Measurements from ENCODE around the gene LIPN. TPM values are rescaled to one million over a fixed set of nuclear protein-coding genes. Genes with fewer than 3 reads are reported as not detected.

Gene LIPN
- polyA plus RNA-seq, 4 donors: 0.04 TPM; not detected in 3

- no peaks in the 10 kb centered on the region for H3K9me3 ChIP-seq (ENCODE audit: control insufficient read depth in 2 of 2, insufficient read depth in 1 of 2, low read depth in 1 of 2, low read length in 1 of 2)
- no peak overlapping the region for H3K27ac ChIP-seq (ENCODE audit: low read depth in 1 of 3, low read length in 2 of 3)
- H3K36me3 ChIP-seq (ENCODE audit: control insufficient read depth in 3 of 3, insufficient read depth in 2 of 3, low read depth in 1 of 3, low read length in 3 of 3): no peaks in the 10 kb centered on the region
- WGBS, 3 donors: 52 to 58% (median 57%) methylated on average over 1 of the region's 1 CpG
- no peak for FAIRE-seq
- H3K4me3 ChIP-seq (ENCODE audit: low read depth in 1 of 3, low read length in 3 of 3): no peak overlapping the region
- peaks cover 0 to 2% (median 0%) of the 10 kb centered on the region in 3 donors for H3K27me3 ChIP-seq (ENCODE audit: control insufficient read depth in 3 of 3, insufficient read depth in 3 of 3, low read length in 3 of 3)
- DNase-seq: no peak
- no peaks in the 10 kb centered on the region for H3K4me1 ChIP-seq (ENCODE audit: control insufficient read depth in 3 of 3, insufficient read depth in 2 of 3, low read depth in 1 of 3, low read length in 2 of 3)
These were observed 3.6 kb downstream of the LIPN start for GRCh38 chr10:88763441-88763840.

GRCh38 chr10:88764110-88764509 lies 4.3 kb downstream of the LIPN start:
- 79 to 91% (median 90%) methylated on average over 3 of the region's 3 CpGs for WGBS, 3 donors
- Histone ChIP-seq H3K4me1 (ENCODE audit: control insufficient read depth in 3 of 3, insufficient read depth in 2 of 3, low read depth in 1 of 3, low read length in 2 of 3) (no peaks in the 10 kb centered on the region), H3K4me3 (ENCODE audit: low read depth in 1 of 3, low read length in 3 of 3) (no peak overlapping the region), H3K9me3 (ENCODE audit: control insufficient read depth in 2 of 2, insufficient read depth in 1 of 2, low read depth in 1 of 2, low read length in 1 of 2) (no peaks in the 10 kb centered on the region), H3K36me3 (ENCODE audit: control insufficient read depth in 3 of 3, insufficient read depth in 2 of 3, low read depth in 1 of 3, low read length in 3 of 3) (no peaks in the 10 kb centered on the region), H3K27ac (ENCODE audit: low read depth in 1 of 3, low read length in 2 of 3) (no peak overlapping the region), H3K27me3 (ENCODE audit: control insufficient read depth in 3 of 3, insufficient read depth in 3 of 3, low read length in 3 of 3) (peaks cover 0 to 2% (median 0%) of the 10 kb centered on the region in 3 donors)
- FAIRE-seq (no peak), DNase-seq (no peak)

GRCh38 chr10:88765816-88766215 lies 6.0 kb downstream of the LIPN start:
- no peak overlapping the region for H3K27ac ChIP-seq (ENCODE audit: low read depth in 1 of 3, low read length in 2 of 3)
- no peaks in the 10 kb centered on the region for H3K27me3 ChIP-seq (ENCODE audit: control insufficient read depth in 3 of 3, insufficient read depth in 3 of 3, low read length in 3 of 3)
- H3K9me3 ChIP-seq (ENCODE audit: control insufficient read depth in 2 of 2, insufficient read depth in 1 of 2, low read depth in 1 of 2, low read length in 1 of 2): no peaks in the 10 kb centered on the region
- no peaks in the 10 kb centered on the region for H3K4me1 ChIP-seq (ENCODE audit: control insufficient read depth in 3 of 3, insufficient read depth in 2 of 3, low read depth in 1 of 3, low read length in 2 of 3)
- no peak overlapping the region for H3K4me3 ChIP-seq (ENCODE audit: low read depth in 1 of 3, low read length in 3 of 3)
- H3K36me3 ChIP-seq (ENCODE audit: control insufficient read depth in 3 of 3, insufficient read depth in 2 of 3, low read depth in 1 of 3, low read length in 3 of 3): no peaks in the 10 kb centered on the region
- DNase-seq (no peak), FAIRE-seq (no peak)
- 80 to 84% (median 84%) methylated on average over 1 of the region's 1 CpG for WGBS, 3 donors

- no peak overlapping the region for H3K4me3 ChIP-seq (ENCODE audit: low read depth in 1 of 3, low read length in 3 of 3)
- FAIRE-seq (no peak), DNase-seq (no peak)
- H3K36me3 ChIP-seq (ENCODE audit: control insufficient read depth in 3 of 3, insufficient read depth in 2 of 3, low read depth in 1 of 3, low read length in 3 of 3): peaks cover 0 to 2% (median 0%) of the 10 kb centered on the region in 3 donors
- no peaks in the 10 kb centered on the region for H3K27me3 ChIP-seq (ENCODE audit: control insufficient read depth in 3 of 3, insufficient read depth in 3 of 3, low read length in 3 of 3)
- WGBS, 3 donors: 23 to 42% (median 26%) methylated on average over 1 of the region's 1 CpG
- H3K9me3 ChIP-seq (ENCODE audit: control insufficient read depth in 2 of 2, insufficient read depth in 1 of 2, low read depth in 1 of 2, low read length in 1 of 2): peaks cover 0 to 2% of the 10 kb centered on the region in 2 donors
- no peaks in the 10 kb centered on the region for H3K4me1 ChIP-seq (ENCODE audit: control insufficient read depth in 3 of 3, insufficient read depth in 2 of 3, low read depth in 1 of 3, low read length in 2 of 3)
- H3K27ac ChIP-seq (ENCODE audit: low read depth in 1 of 3, low read length in 2 of 3): no peak overlapping the region
These were observed 9.6 kb downstream of the LIPN start for GRCh38 chr10:88769384-88769783.

GRCh38 chr10:88781206-88781605 lies 21.4 kb downstream of the LIPN start:
- no peaks in the 10 kb centered on the region for H3K27me3 ChIP-seq (ENCODE audit: control insufficient read depth in 3 of 3, insufficient read depth in 3 of 3, low read length in 3 of 3)
- no peaks in the 10 kb centered on the region for H3K36me3 ChIP-seq (ENCODE audit: control insufficient read depth in 3 of 3, insufficient read depth in 2 of 3, low read depth in 1 of 3, low read length in 3 of 3)
- H3K9me3 ChIP-seq (ENCODE audit: control insufficient read depth in 2 of 2, insufficient read depth in 1 of 2, low read depth in 1 of 2, low read length in 1 of 2): no peaks in the 10 kb centered on the region
- no peak overlapping the region for H3K27ac ChIP-seq (ENCODE audit: low read depth in 1 of 3, low read length in 2 of 3)
- 72 to 83% (median 82%) methylated on average over 2 of the region's 2 CpGs for WGBS, 3 donors
- DNase-seq: no peak
- no peak for FAIRE-seq
- no peak overlapping the region for H3K4me3 ChIP-seq (ENCODE audit: low read depth in 1 of 3, low read length in 3 of 3)
- H3K4me1 ChIP-seq (ENCODE audit: control insufficient read depth in 3 of 3, insufficient read depth in 2 of 3, low read depth in 1 of 3, low read length in 2 of 3): no peaks in the 10 kb centered on the region

- Histone ChIP-seq H3K36me3 (ENCODE audit: control insufficient read depth in 3 of 3, insufficient read depth in 2 of 3, low read depth in 1 of 3, low read length in 3 of 3) (no peaks in the 10 kb centered on the region), H3K4me1 (ENCODE audit: control insufficient read depth in 3 of 3, insufficient read depth in 2 of 3, low read depth in 1 of 3, low read length in 2 of 3) (no peaks in the 10 kb centered on the region), H3K27me3 (ENCODE audit: control insufficient read depth in 3 of 3, insufficient read depth in 3 of 3, low read length in 3 of 3) (no peaks in the 10 kb centered on the region), H3K27ac (ENCODE audit: low read depth in 1 of 3, low read length in 2 of 3) (no peak overlapping the region), H3K9me3 (ENCODE audit: control insufficient read depth in 2 of 2, insufficient read depth in 1 of 2, low read depth in 1 of 2, low read length in 1 of 2) (no peaks in the 10 kb centered on the region), H3K4me3 (ENCODE audit: low read depth in 1 of 3, low read length in 3 of 3) (no peak overlapping the region)
- DNase-seq: no peak
- no peak for FAIRE-seq
- 79 to 93% (median 87%) methylated on average over 3 of the region's 3 CpGs for WGBS, 3 donors
These were observed 22.4 kb downstream of the LIPN start for GRCh38 chr10:88782222-88782621.

GRCh38 chr10:88783724-88784123 lies 23.9 kb downstream of the LIPN start:
- Histone ChIP-seq H3K27ac (ENCODE audit: low read depth in 1 of 3, low read length in 2 of 3) (no peak overlapping the region), H3K36me3 (ENCODE audit: control insufficient read depth in 3 of 3, insufficient read depth in 2 of 3, low read depth in 1 of 3, low read length in 3 of 3) (no peaks in the 10 kb centered on the region), H3K4me3 (ENCODE audit: low read depth in 1 of 3, low read length in 3 of 3) (no peak overlapping the region), H3K4me1 (ENCODE audit: control insufficient read depth in 3 of 3, insufficient read depth in 2 of 3, low read depth in 1 of 3, low read length in 2 of 3) (no peaks in the 10 kb centered on the region), H3K9me3 (ENCODE audit: control insufficient read depth in 2 of 2, insufficient read depth in 1 of 2, low read depth in 1 of 2, low read length in 1 of 2) (no peaks in the 10 kb centered on the region), H3K27me3 (ENCODE audit: control insufficient read depth in 3 of 3, insufficient read depth in 3 of 3, low read length in 3 of 3) (no peaks in the 10 kb centered on the region)
- DNase-seq: no peak
- WGBS, 3 donors: 64 to 70% (median 66%) methylated on average over 3 of the region's 3 CpGs
- no peak for FAIRE-seq

- Histone ChIP-seq H3K9me3 (ENCODE audit: control insufficient read depth in 2 of 2, insufficient read depth in 1 of 2, low read depth in 1 of 2, low read length in 1 of 2) (no peaks in the 10 kb centered on the region), H3K36me3 (ENCODE audit: control insufficient read depth in 3 of 3, insufficient read depth in 2 of 3, low read depth in 1 of 3, low read length in 3 of 3) (no peaks in the 10 kb centered on the region), H3K4me3 (ENCODE audit: low read depth in 1 of 3, low read length in 3 of 3) (no peak overlapping the region), H3K4me1 (ENCODE audit: control insufficient read depth in 3 of 3, insufficient read depth in 2 of 3, low read depth in 1 of 3, low read length in 2 of 3) (no peaks in the 10 kb centered on the region), H3K27me3 (ENCODE audit: control insufficient read depth in 3 of 3, insufficient read depth in 3 of 3, low read length in 3 of 3) (no peaks in the 10 kb centered on the region), H3K27ac (ENCODE audit: low read depth in 1 of 3, low read length in 2 of 3) (no peak overlapping the region)
- 91 to 92% (median 92%) methylated on average over 10 of the region's 10 CpGs for WGBS, 3 donors
- no peak for FAIRE-seq
- no peak for DNase-seq
These were observed 26.4 kb downstream of the LIPN start for GRCh38 chr10:88786032-88786770.

GRCh38 chr10:88787463-88787862 lies 27.6 kb downstream of the LIPN start:
- Histone ChIP-seq H3K36me3 (ENCODE audit: control insufficient read depth in 3 of 3, insufficient read depth in 2 of 3, low read depth in 1 of 3, low read length in 3 of 3) (no peaks in the 10 kb centered on the region), H3K4me3 (ENCODE audit: low read depth in 1 of 3, low read length in 3 of 3) (no peak overlapping the region), H3K27me3 (ENCODE audit: control insufficient read depth in 3 of 3, insufficient read depth in 3 of 3, low read length in 3 of 3) (no peaks in the 10 kb centered on the region), H3K4me1 (ENCODE audit: control insufficient read depth in 3 of 3, insufficient read depth in 2 of 3, low read depth in 1 of 3, low read length in 2 of 3) (no peaks in the 10 kb centered on the region), H3K9me3 (ENCODE audit: control insufficient read depth in 2 of 2, insufficient read depth in 1 of 2, low read depth in 1 of 2, low read length in 1 of 2) (no peaks in the 10 kb centered on the region), H3K27ac (ENCODE audit: low read depth in 1 of 3, low read length in 2 of 3) (no peak overlapping the region)
- FAIRE-seq: no peak
- WGBS, 3 donors: 60 to 78% (median 65%) methylated on average over 5 of the region's 5 CpGs
- no peak for DNase-seq

Measured in small intestine (tissue), 7 donors.